GM15510 (cell line): Measurements from ENCODE around the gene CDH13.

ENCODE experiments used
- POLR2A ChIP-seq: IDR thresholded peaks from 3 replicates; pipeline ENCODE4 v1.6.1; 2011; ENCODE audit warnings: borderline replicate concordance; ENCODE audit not compliant: insufficient read length; ENCODE audit errors: extremely low read depth

The CDH13 gene

DNA sequence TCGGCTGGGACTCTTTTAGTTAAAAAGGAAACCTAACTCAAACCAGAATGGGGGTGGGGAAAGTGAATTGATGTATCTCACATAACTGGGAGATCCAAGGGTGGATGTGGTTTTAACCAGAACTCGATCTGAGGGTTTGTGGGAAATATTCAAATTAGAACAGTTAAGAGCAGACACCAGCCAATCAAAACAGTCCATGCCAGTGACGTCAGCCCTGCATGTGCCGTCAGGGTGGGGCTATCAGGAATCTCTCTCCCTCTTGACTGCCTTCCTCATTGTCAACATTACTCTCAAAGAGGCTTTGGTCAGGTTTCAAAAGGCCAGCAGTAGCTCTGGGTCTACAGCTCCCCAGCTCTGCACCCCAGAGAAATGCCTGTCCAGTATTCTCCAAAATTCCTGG, 1086.8 kb downstream of the CDH13 start:
- TF ChIP-seq POLR2A: no peak

DNA sequence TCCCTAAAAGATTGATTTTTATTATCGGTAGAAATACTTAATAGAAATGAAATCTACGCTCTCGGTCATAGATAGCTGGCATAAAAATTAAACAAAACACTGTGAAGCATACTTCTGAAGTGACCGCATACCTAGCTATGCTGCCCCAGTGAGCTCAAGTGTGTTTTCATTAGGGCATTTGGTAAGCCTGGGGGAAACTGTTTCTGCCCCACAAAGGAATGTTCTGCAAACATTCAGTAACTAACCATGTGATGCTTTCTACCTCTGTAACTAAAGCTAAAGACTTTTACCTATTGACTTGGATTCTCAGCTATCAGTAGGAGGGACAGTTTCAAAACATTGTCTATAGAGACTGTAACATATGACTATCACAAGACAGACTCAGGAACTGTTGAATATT, 1087.5 kb downstream of the CDH13 start:
- TF ChIP-seq POLR2A: no peak

DNA sequence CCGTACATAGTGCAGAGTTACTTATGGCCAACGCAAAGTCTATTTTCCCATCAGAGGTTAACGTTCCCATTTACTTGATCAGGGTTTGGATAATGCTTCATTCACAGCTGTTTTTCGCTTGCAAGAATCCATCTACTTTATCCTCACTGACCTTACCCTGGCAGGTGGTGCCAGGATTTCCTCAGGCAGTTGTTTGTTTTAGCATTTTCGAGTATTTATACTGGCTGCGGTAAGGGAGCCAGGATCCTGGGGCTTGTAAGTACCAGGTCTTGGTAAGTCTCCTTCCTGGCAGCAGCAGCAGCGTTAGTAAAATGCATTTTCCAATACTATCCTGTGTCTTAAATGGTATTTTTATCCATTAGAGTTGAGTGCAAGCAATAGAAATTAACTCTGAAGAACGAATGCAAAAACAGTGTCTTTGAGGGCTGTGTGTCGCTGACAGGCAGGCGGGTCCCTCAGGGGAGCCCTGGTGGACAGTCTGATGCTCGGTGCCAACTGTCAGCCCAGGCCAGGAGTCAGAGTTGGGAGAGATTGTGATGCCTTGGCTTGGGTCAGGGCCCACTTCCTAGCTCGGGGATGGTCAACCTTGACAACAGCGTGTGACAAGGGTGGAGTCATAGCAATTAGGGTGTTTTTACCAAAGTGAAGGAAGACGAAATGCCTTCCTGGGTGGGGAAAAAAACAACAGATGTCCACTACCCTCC, 1088.6 kb downstream of the CDH13 start:
- no peak for TF ChIP-seq POLR2A

DNA sequence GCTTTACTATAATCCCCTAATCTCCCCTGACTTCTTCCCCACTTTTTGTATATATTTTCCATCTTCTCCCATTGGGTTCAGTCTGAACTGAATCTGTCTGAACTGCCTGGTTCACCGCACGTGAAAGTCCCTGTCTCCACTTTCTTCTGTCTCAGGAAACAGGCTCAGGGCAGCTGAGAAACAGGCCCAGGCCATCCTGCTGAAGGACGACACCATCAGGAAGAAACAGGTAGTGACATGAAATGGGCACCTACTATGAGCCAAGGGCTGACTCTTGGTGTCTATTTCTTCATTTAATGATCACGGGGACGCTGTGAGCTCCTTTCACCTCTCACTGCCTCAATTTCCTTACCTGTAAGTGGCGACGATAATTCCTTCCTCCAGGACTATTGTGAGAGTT, 1090.5 kb downstream of the CDH13 start:
- no peak for TF ChIP-seq POLR2A

- no peak for TF ChIP-seq POLR2A
Observed at GRCh38 chr16:83717814-83718213, 1091.0 kb downstream of the CDH13 start.

DNA sequence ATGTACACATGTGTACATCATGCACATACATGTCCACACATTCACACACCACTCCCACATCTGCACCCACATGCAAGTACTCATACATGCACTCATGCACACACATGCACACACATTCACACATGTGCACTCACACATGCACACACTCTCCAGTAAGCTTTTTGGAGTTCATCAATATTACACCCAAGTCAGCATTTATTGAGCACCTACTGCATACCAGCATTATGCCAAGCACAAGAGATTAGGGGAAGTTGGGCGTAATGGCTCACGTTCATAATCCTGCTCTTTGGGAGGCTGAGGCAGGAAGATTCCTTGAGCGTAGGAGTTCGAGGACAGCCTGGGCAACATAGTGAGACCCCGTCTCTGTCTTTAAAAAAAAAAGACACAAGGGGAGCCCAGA, 1093.4 kb downstream of the CDH13 start:
- no peak for TF ChIP-seq POLR2A

DNA sequence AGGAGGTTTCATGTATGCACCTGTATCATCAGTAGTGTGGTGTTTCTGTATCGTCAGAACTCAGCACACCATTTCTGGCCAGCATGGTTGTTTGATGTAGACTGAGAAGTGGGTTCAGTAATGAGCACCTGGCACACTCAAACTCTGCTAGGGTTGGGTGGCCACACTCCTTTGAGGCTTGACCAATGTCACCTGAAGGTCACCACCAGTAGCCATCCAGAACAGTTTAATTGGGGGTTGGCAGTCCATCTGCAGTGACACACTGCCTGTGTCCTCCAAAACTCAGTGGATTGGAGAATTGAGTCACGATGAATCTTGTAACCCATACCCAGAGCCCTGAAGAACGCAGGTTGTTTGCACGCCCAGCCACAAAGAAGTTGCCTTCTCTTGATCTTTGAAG, 1094.2 kb downstream of the CDH13 start:
- no peak for TF ChIP-seq POLR2A

- TF ChIP-seq POLR2A: no peak
Observed at GRCh38 chr16:83721676-83722075, 1094.9 kb downstream of the CDH13 start.

DNA sequence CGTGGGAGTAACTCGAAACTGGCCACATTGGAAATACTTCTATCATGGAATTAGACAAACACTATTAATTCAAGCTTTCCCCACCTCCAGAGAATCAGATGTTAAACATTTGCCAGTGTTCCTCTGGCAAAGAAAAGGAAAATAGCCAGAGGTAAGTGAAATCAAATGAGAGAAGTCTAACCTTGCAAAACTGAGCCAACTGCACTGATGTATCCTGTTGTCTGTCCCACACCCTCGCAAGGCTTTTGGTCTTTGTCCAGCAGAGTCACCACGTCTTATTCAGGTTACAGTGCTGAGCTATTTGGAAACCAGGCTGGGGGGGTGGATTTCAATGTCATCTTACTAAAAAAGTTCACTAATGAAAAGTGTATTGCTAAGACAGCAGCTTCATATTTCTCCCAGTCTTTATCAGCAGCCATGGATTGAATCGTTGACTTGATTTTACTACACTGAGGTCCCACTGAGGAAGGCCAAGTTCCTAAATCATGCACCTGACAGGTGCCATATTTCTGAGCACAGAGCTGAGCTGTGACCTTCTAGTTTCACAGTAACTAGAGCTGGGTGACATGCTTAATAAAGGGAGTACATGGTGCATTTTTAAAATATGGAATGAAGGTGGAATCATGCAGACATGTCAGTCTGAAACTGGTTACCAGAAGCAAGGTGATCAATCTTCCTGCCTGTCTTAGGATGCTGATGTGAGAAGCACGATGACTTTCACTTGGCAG, 1095.9 kb downstream of the CDH13 start:
- no peak for TF ChIP-seq POLR2A

DNA sequence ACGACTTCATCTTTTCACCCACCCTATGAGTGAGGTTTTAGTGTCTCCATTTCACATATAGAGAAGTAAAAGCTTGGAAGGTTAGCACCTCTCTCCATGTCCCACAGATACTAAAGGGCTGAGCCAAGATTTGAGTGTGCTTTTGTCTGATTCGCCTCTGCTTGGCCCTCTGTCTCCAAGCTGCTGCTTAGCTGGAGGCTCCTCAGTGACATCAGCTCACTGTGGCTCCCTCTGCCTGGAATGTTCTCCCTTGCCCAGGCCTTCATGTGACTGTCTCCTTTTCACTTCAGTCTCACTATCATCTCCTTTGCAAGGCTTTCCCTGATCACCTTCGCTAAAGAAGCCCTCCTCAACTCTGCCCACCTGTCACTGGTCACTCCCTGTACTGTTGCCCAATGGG, 1096.5 kb downstream of the CDH13 start:
- no peak for TF ChIP-seq POLR2A

- no peak for TF ChIP-seq POLR2A
Observed at GRCh38 chr16:83723901-83724300, 1097.1 kb downstream of the CDH13 start.

DNA sequence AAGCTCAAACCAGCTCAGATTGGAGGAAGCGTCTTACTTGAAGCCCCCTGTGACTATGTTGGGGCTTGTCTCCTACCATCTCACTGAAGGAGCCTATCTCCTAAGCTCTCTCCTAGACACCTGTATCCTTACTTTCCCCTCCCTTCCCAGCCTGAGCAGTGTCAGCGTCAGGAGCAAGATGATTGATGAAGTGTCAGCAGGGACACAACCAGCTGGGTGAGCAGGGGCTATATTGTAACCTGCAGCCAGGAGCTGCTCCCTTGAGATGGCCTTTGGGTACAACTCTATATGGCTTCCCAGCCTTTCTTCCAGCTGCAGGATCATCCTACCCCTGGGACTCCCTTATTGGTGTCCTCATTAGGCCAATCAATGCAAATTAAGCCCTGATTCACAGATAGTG, 1097.8 kb downstream of the CDH13 start:
- TF ChIP-seq POLR2A: no peak

GRCh38 chr16:83725313-83725712, 1098.5 kb downstream of the CDH13 start:
- TF ChIP-seq POLR2A: no peak

GRCh38 chr16:83727018-83727417, 1100.2 kb downstream of the CDH13 start:
- no peak for TF ChIP-seq POLR2A

DNA sequence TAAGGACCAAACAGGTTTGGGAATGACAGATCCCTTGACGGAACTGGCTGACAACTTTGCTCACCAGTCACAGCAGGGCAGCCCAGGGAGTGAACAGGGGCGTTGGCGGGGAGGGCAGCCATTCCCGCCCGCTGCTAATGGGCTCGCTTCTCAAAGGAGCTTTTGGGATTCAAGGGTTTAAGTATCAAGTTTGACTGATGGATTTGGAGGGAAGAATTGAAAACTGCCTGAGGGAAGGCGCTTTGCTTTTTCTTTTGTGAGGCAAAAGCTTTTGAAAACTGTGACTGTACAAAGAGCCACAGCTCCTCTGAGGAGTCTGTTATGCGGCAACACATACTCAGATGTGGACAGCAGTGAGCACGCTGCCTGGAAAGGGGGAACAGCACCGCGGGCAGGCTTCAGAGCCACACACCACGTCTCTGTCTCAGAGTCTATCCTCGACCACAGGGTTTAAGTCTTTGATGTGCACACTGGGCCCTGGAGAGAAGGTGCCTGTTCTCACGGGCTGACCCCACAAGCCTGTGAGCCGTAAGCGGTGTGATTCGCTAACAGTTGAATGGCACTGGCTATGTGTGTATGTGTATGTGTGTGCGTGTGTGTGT, 1101.1 kb downstream of the CDH13 start:
- no peak for TF ChIP-seq POLR2A

DNA sequence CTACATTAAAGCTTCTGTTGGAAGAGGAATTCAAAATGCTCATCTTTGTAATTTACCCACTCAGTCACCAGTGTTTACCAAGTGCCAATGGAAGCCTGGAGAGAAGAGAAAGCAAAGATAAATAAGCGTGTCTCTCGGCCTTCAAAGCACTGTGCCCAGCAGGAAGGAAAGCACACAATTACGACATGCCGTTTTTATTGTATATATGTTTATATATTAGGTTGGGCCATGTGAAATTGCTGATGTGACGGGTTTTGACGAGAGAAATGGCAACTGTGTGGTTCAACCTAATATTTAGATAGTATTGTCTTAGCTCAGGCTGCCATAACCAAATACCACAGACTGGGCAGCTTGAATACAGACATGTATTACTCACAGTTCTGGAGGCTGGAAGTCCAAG, 1101.7 kb downstream of the CDH13 start:
- no peak for TF ChIP-seq POLR2A
